ENCODE data around the gene FLNC. TPM values are rescaled to one million over a fixed set of nuclear protein-coding genes. Genes with fewer than 3 reads are reported as not detected.
A peak's percentile ranks its signal among the peaks of the same experiment; 100 is the strongest.

Gene FLNC
- total and polyA plus RNA-seq, 10 donors: 0.21 to 1.8 (median 0.66) TPM

- 75 to 93% (median 78%) methylated on average over 10 to 11 of the region's 11 CpGs for WGBS, 5 donors
- H3K4me1 ChIP-seq: peaks cover 0 to 12% (median 6%) of the 10 kb centered on the region in 6 donors
- no peak overlapping the region for H3K4me3 ChIP-seq
- intact Hi-C loops (cut with DNase I; ENCODE audit: low total_unique reads): loop anchor here (5.0 to 10.0 kb wide), 2 partner anchors 266 to 404 kb away; partner anchors contain the start of gene METTL2B
- no peak overlapping the region for H3K27ac ChIP-seq
- no peaks in the 10 kb centered on the region for H3K9me3 ChIP-seq
- TF ChIP-seq POLR2AphosphoS5 (IDR thresholded peaks at IDR 0.05) (no peak), CTCF (IDR thresholded peaks at IDR 0.05 in 8 of 11, conservative IDR thresholded peaks at IDR 0.05 in 3 of 11) (no peak), POLR2A (IDR thresholded peaks at IDR 0.05) (no peak)
- H3K36me3 ChIP-seq: no peaks in the 10 kb centered on the region
- peak; percentile 48 for DNase-seq
- peaks cover 0 to 18% (median 0%) of the 10 kb centered on the region in 7 donors for H3K27me3 ChIP-seq (replicated peaks in 1 of 7)
Measured at GRCh38 chr7:128880791-128881457, 50.7 kb downstream of the FLNC start.

GRCh38 chr7:128881458-128882125, 51.4 kb downstream of the FLNC start:
- TF ChIP-seq POLR2AphosphoS5 (IDR thresholded peaks at IDR 0.05): no peak
- no peak for TF ChIP-seq CTCF (IDR thresholded peaks at IDR 0.05 in 8 of 11, conservative IDR thresholded peaks at IDR 0.05 in 3 of 11)
- no peak for TF ChIP-seq POLR2A (IDR thresholded peaks at IDR 0.05)
- Histone ChIP-seq H3K4me3 (no peak overlapping the region), H3K36me3 (no peaks in the 10 kb centered on the region), H3K9me3 (no peaks in the 10 kb centered on the region), H3K4me1 (peaks cover 0 to 12% (median 6%) of the 10 kb centered on the region in 6 donors), H3K27me3 (replicated peaks in 1 of 7) (peaks cover 0 to 25% (median 0%) of the 10 kb centered on the region in 7 donors), H3K27ac (no peak overlapping the region)
- intact Hi-C loops (cut with DNase I; ENCODE audit: low total_unique reads): loop anchor here (5.0 to 10.0 kb wide), 2 partner anchors 267 to 404 kb away; partner anchors contain the start of gene METTL2B
- WGBS, 5 donors: 78 to 86% (median 85%) methylated on average over 10 of the region's 10 CpGs
- peak; percentile 54 for DNase-seq

GRCh38 chr7:128882134-128882533, 51.9 kb downstream of the FLNC start:
- H3K9me3 ChIP-seq: no peaks in the 10 kb centered on the region
- TF ChIP-seq POLR2AphosphoS5 (IDR thresholded peaks at IDR 0.05) (no peak), POLR2A (IDR thresholded peaks at IDR 0.05) (no peak), CTCF (IDR thresholded peaks at IDR 0.05 in 8 of 11, conservative IDR thresholded peaks at IDR 0.05 in 3 of 11) (no peak)
- DNase-seq: peak; percentile 23
- WGBS, 5 donors: 79 to 94% (median 91%) methylated on average over 8 of the region's 8 CpGs
- no peaks in the 10 kb centered on the region for H3K36me3 ChIP-seq
- no peak overlapping the region for H3K27ac ChIP-seq
- H3K4me1 ChIP-seq: peaks cover 0 to 12% (median 6%) of the 10 kb centered on the region in 6 donors
- no peak overlapping the region for H3K4me3 ChIP-seq
- intact Hi-C loops (cut with DNase I; ENCODE audit: low total_unique reads): loop anchor here (5.0 to 10.0 kb wide), 2 partner anchors 267 to 405 kb away; partner anchors contain the start of gene METTL2B
- peaks cover 0 to 29% (median 0%) of the 10 kb centered on the region in 7 donors for H3K27me3 ChIP-seq (replicated peaks in 1 of 7)
